Loucy (cell line): ENCODE measurements around the gene TMEM178B.

ENCODE experiments used
- CTCF ChIP-seq: fragments of 200-600 bp; sonication (generic); conservative IDR thresholded peaks from 2 replicates; pipeline ENCODE4 v1.5.1; 2014; ENCODE audit warnings: mild to moderate bottlenecking, antibody characterized with exemption, low read length
- EZH2phosphoT487 ChIP-seq: fragments of 200-600 bp; IDR thresholded peaks from 2 replicates; pipeline ENCODE4 v1.6.1; 2018; ENCODE audit warnings: antibody characterized with exemption, mild to moderate bottlenecking, moderate library complexity, borderline replicate concordance

- TF ChIP-seq CTCF (no peak), EZH2phosphoT487 (no peak)
These were observed 52.2 kb downstream of the TMEM178B start for GRCh38 chr7:141126107-141126506.
